WTC11 (cell line): Measurements from ENCODE around the gene TOX4. TPM values are rescaled to one million over a fixed set of nuclear protein-coding genes. Genes with fewer than 3 reads are reported as not detected.

Source experiments
- ATAC-seq: fragments of 200-7000 bp; cut with Tn5 transposase; 2 replicates; pipeline ENCODE4 v1.10.0; 2021; ENCODE audit warnings: mild to moderate bottlenecking, moderate library complexity
- CTCF ChIA-PET: fragments of 300-600 bp; sonication (Branson Sonifier 250); formaldehyde crosslinking; loops from one replicate; lab custom pipeline; 2021; ENCODE audit warnings: antibody characterized with exemption; lab: Charles Lee
- POLR2A ChIA-PET: fragments of 350-600 bp; sonication (Branson Sonifier 250); formaldehyde crosslinking; loops from one replicate; lab custom pipeline; 2021; ENCODE audit warnings: antibody characterized with exemption; lab: Charles Lee
- DNase-seq: peaks from one replicate; pipeline ENCODE4 v3.0.0; 2021; ENCODE audit warnings: low spot score
- H3K27ac Mint-ChIP-seq: 2 replicates; pipeline ENCODE4 v1.8.0; 2021; ENCODE audit warnings: mixed read lengths
- H3K27me3 Mint-ChIP-seq: 2 replicates; pipeline ENCODE4 v1.8.0; 2021; ENCODE audit warnings: low read depth, mild to moderate bottlenecking, moderate library complexity, mixed read lengths
- H3K36me3 Mint-ChIP-seq: 2 replicates; pipeline ENCODE4 v1.8.0; 2021; ENCODE audit warnings: mixed read lengths
- H3K4me1 Mint-ChIP-seq: 2 replicates; pipeline ENCODE4 v1.8.0; 2022; ENCODE audit warnings: mixed read lengths
- H3K4me3 Mint-ChIP-seq: 2 replicates; pipeline ENCODE4 v1.8.0; 2021; ENCODE audit warnings: mild to moderate bottlenecking, moderate library complexity, mixed read lengths
- H3K9me3 Mint-ChIP-seq: 2 replicates; pipeline ENCODE4 v1.8.0; 2021; ENCODE audit warnings: mixed read lengths
- ATF1 ChIP-seq: sonication (generic); formaldehyde crosslinking; IDR thresholded peaks from 2 replicates; pipeline ENCODE4 v1.8.1; 2023; ENCODE audit warnings: mild to moderate bottlenecking, moderate library complexity, missing genetic modification reagents
- CBFB ChIP-seq: sonication (generic); formaldehyde crosslinking; IDR thresholded peaks from 2 replicates; pipeline ENCODE4 v1.8.1; 2022; ENCODE audit warnings: mild to moderate bottlenecking, low read depth, missing genetic modification reagents
- CREM ChIP-seq: sonication (generic); formaldehyde crosslinking; IDR thresholded peaks from 2 replicates; pipeline ENCODE4 v1.8.1; 2022; ENCODE audit warnings: mild to moderate bottlenecking, missing genetic modification reagents, moderate library complexity
- EMX1 ChIP-seq: fragments of 250-450 bp; sonication (Bioruptor Pico); IDR thresholded peaks from 2 replicates; pipeline ENCODE4 v1.8.0; 2021; ENCODE audit warnings: mild to moderate bottlenecking
- ERG ChIP-seq: fragments of 250-450 bp; sonication (Bioruptor Pico); IDR thresholded peaks from 2 replicates; pipeline ENCODE4 v1.8.0; 2021; ENCODE audit warnings: mild to moderate bottlenecking
- ESRRA ChIP-seq: sonication (generic); formaldehyde crosslinking; IDR thresholded peaks from 2 replicates; pipeline ENCODE4 v1.8.1; 2022; ENCODE audit warnings: mild to moderate bottlenecking, missing genetic modification reagents, borderline replicate concordance
- ETV6 ChIP-seq: sonication (generic); formaldehyde crosslinking; IDR thresholded peaks from 2 replicates; pipeline ENCODE4 v1.8.1; 2022; ENCODE audit warnings: mild to moderate bottlenecking, missing genetic modification reagents
- FOXJ3 ChIP-seq: sonication (generic); formaldehyde crosslinking; IDR thresholded peaks from 2 replicates; pipeline ENCODE4 v1.9.0; 2021; ENCODE audit warnings: missing genetic modification reagents, mild to moderate bottlenecking, borderline replicate concordance
- FOXP1 ChIP-seq: sonication (generic); formaldehyde crosslinking; IDR thresholded peaks from 2 replicates; pipeline ENCODE4 v1.8.0; 2022; ENCODE audit warnings: missing genetic modification reagents, mild to moderate bottlenecking, moderate library complexity, borderline replicate concordance
- FOXP4 ChIP-seq: sonication (generic); formaldehyde crosslinking; IDR thresholded peaks from 2 replicates; pipeline ENCODE4 v1.8.0; 2022; ENCODE audit warnings: mild to moderate bottlenecking, missing genetic modification reagents
- MYBL2 ChIP-seq: sonication (generic); formaldehyde crosslinking; IDR thresholded peaks from 2 replicates; pipeline ENCODE4 v1.8.1; 2023; ENCODE audit warnings: mild to moderate bottlenecking, moderate library complexity, missing genetic modification reagents
- RELA ChIP-seq: sonication (generic); formaldehyde crosslinking; IDR thresholded peaks from 2 replicates; pipeline ENCODE4 v1.8.1; 2022; ENCODE audit warnings: missing genetic modification reagents, mild to moderate bottlenecking, borderline replicate concordance
- SMAD4 ChIP-seq: sonication (generic); formaldehyde crosslinking; IDR thresholded peaks from 2 replicates; pipeline ENCODE4 v1.8.0; 2022; ENCODE audit warnings: mild to moderate bottlenecking, missing genetic modification reagents
- TCF7 ChIP-seq: sonication (generic); formaldehyde crosslinking; IDR thresholded peaks from 2 replicates; pipeline ENCODE4 v1.8.0; 2022; ENCODE audit warnings: mild to moderate bottlenecking, low read depth, missing genetic modification reagents, moderate library complexity
- TEAD1 ChIP-seq: sonication (generic); formaldehyde crosslinking; IDR thresholded peaks from 2 replicates; pipeline ENCODE4 v1.8.0; 2022; ENCODE audit warnings: mild to moderate bottlenecking, missing genetic modification reagents
- ZBTB21 ChIP-seq: sonication (generic); formaldehyde crosslinking; IDR thresholded peaks from 2 replicates; pipeline ENCODE4 v1.8.1; 2023; ENCODE audit warnings: mild to moderate bottlenecking, missing genetic modification reagents, borderline replicate concordance
- ZNF138 ChIP-seq: sonication (generic); formaldehyde crosslinking; conservative IDR thresholded peaks from 2 replicates; pipeline ENCODE4 v1.8.1; 2022; ENCODE audit warnings: mild to moderate bottlenecking, moderate library complexity, missing genetic modification reagents
- ZNF263 ChIP-seq: sonication (generic); formaldehyde crosslinking; IDR thresholded peaks from 2 replicates; pipeline ENCODE4 v1.8.1; 2022; ENCODE audit warnings: low read depth, mild to moderate bottlenecking, moderate library complexity, missing genetic modification reagents
- total RNA-seq: library from RNA; stranded (reverse); gene quantifications from 3 replicates; pipeline ENCODE4 v1.2.3, GENCODE V29; 2021
- TF ChIP-seq, protein P1 (sequence below): sonication (generic); formaldehyde crosslinking; IDR thresholded peaks from 2 replicates; pipeline ENCODE4 v1.8.1; 2022; ENCODE audit warnings: mild to moderate bottlenecking, missing genetic modification reagents, moderate library complexity, borderline replicate concordance
- TF ChIP-seq, protein P2 (sequence below): sonication (generic); formaldehyde crosslinking; IDR thresholded peaks from 2 replicates; pipeline ENCODE4 v1.8.1; 2022; ENCODE audit warnings: mild to moderate bottlenecking, moderate library complexity, missing genetic modification reagents
- TF ChIP-seq, protein P3 (sequence below): sonication (generic); formaldehyde crosslinking; IDR thresholded peaks from 2 replicates; pipeline ENCODE4 v1.8.1; 2023; ENCODE audit warnings: mild to moderate bottlenecking, missing genetic modification reagents, borderline replicate concordance

Gene TOX4
- total RNA-seq, 1 experiment from 2014 or later: 49.1 TPM

- TF ChIP-seq RELA (CRISPR knock-in tag) (no peak), ESRRA (no peak)
Observed at GRCh38 chr14:21525571-21525961, 48.6 kb downstream of the TOX4 start (continued).

DNA sequence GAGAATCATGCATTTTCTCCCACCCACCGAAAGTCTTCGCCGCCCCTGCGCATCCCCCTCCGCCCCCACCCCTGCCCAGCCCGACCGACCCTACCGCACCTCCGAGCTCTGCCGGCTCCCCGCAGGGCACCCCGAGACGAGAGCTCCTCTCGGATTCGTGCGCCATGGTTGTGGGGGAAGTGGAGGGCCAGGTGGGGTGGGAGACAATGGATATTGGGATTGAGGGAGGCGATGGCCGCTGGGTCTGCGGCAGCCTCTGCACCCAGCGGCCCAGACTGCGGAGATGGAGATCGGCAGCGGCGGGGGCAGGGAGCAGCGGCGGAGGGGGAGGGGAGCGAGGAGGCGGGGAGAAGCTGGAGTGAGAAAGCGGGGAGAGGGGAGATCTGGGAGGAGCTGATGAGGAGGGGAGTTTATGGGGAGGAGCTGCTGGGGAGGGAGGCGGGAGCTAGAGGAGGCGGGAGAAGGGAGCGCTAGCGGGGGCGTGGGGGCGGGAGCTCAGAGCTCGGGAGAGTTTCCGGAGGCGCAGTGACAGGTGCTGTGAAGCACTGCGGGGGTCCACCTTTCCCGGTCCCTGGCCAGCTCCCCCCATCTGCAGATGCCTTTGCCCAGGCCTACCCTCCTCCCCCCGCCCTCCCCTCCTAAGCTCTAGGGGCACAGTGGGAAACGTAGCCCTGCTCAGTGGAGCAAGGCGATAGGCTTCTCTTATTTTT, 49.1 kb downstream of the TOX4 start, which contains the start of gene SALL2:
Gene SALL2 (minus strand): TSS at position 385 of the 710 bp plus-strand sequence. CDS start 219 bp downstream, at position 166.
- Mint-ChIP-seq H3K9me3 (no peaks in the 10 kb centered on the region), H3K27me3 (no peaks in the 10 kb centered on the region), H3K4me1 (peaks cover 82% of the 10 kb centered on the region), H3K36me3 (peaks cover 48% of the 10 kb centered on the region), H3K4me3 (peak within 1 kb of the TSS; percentile 97), H3K27ac (peak within 1 kb of the TSS; percentile 99)
- peak; percentile 76 for ATAC-seq
- CTCF ChIA-PET: interaction anchor here (0.7 to 4.5 kb wide), 18 partner anchors 9 to 242 kb away, joined by 3 to 60 read pairs (median 6); partner anchors contain the start of genes CHD8, METTL3 and RAB2B
- DNase-seq: peak; percentile 97
- POLR2A ChIA-PET: interaction anchor here (0.6 to 4.5 kb wide), 22 partner anchors 9 to 1183 kb away, joined by 3 to 76 read pairs (median 6); partner anchors contain the start of genes CHD8, METTL3, PARP2 and RAB2B
- TF ChIP-seq FOXP1 (CRISPR knock-in tag): peak; percentile 47; the same call in 1 of the 2 replicates
- no peak for TF ChIP-seq CREM
- TF ChIP-seq EMX1 (CRISPR knock-in tag): 0 out of 2 replicates have a peak, but pooled peaks have one; percentile 9
- no peak for TF ChIP-seq FOXP4 (CRISPR knock-in tag)
- TF ChIP-seq TEAD1 (CRISPR knock-in tag): peak; percentile 18; the same call in 1 of the 2 replicates
- TF ChIP-seq ATF1 (CRISPR knock-in tag): no peak
- TF ChIP-seq, protein P1, sequence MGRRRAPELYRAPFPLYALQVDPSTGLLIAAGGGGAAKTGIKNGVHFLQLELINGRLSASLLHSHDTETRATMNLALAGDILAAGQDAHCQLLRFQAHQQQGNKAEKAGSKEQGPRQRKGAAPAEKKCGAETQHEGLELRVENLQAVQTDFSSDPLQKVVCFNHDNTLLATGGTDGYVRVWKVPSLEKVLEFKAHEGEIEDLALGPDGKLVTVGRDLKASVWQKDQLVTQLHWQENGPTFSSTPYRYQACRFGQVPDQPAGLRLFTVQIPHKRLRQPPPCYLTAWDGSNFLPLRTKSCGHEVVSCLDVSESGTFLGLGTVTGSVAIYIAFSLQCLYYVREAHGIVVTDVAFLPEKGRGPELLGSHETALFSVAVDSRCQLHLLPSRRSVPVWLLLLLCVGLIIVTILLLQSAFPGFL (CRISPR knock-in tag): no peak
- peak; percentile 56; the same call in 1 of the 2 replicates for TF ChIP-seq ETV6 (CRISPR knock-in tag)
- TF ChIP-seq ZBTB21: peak; percentile 51; the same call in 1 of the 2 replicates
- 0 out of 2 replicates have a peak, but pooled peaks have one; percentile 51 for TF ChIP-seq CBFB
- TF ChIP-seq ZNF138 (CRISPR knock-in tag): no peak
- TF ChIP-seq, protein P2, sequence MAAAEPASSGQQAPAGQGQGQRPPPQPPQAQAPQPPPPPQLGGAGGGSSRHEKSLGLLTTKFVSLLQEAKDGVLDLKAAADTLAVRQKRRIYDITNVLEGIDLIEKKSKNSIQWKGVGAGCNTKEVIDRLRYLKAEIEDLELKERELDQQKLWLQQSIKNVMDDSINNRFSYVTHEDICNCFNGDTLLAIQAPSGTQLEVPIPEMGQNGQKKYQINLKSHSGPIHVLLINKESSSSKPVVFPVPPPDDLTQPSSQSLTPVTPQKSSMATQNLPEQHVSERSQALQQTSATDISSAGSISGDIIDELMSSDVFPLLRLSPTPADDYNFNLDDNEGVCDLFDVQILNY (CRISPR knock-in tag): 0 out of 2 replicates have a peak, but pooled peaks have one; percentile 27
- TF ChIP-seq SMAD4: no peak
- TF ChIP-seq ERG: peak; percentile 42; the same call in 1 of the 2 replicates
- TF ChIP-seq FOXJ3: no peak
- TF ChIP-seq ZNF263 (CRISPR knock-in tag): peak; percentile 58; the same call in 1 of the 2 replicates
- TF ChIP-seq TCF7 (CRISPR knock-in tag): no peak
- TF ChIP-seq MYBL2 (CRISPR knock-in tag): 0 out of 2 replicates have a peak, but pooled peaks have one; percentile 56
- TF ChIP-seq, protein P3, sequence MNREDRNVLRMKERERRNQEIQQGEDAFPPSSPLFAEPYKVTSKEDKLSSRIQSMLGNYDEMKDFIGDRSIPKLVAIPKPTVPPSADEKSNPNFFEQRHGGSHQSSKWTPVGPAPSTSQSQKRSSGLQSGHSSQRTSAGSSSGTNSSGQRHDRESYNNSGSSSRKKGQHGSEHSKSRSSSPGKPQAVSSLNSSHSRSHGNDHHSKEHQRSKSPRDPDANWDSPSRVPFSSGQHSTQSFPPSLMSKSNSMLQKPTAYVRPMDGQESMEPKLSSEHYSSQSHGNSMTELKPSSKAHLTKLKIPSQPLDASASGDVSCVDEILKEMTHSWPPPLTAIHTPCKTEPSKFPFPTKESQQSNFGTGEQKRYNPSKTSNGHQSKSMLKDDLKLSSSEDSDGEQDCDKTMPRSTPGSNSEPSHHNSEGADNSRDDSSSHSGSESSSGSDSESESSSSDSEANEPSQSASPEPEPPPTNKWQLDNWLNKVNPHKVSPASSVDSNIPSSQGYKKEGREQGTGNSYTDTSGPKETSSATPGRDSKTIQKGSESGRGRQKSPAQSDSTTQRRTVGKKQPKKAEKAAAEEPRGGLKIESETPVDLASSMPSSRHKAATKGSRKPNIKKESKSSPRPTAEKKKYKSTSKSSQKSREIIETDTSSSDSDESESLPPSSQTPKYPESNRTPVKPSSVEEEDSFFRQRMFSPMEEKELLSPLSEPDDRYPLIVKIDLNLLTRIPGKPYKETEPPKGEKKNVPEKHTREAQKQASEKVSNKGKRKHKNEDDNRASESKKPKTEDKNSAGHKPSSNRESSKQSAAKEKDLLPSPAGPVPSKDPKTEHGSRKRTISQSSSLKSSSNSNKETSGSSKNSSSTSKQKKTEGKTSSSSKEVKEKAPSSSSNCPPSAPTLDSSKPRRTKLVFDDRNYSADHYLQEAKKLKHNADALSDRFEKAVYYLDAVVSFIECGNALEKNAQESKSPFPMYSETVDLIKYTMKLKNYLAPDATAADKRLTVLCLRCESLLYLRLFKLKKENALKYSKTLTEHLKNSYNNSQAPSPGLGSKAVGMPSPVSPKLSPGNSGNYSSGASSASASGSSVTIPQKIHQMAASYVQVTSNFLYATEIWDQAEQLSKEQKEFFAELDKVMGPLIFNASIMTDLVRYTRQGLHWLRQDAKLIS: peak; percentile 70; the same call in 1 of the 2 replicates
